GM23338 (cell line): ENCODE results near the gene TOX2. TPM values are rescaled to one million over a fixed set of nuclear protein-coding genes. Genes with fewer than 3 reads are reported as not detected.

Source experiments
- ATAC-seq: fragments of 200-7000 bp; cut with Tn5 transposase; 3 replicates; pipeline ENCODE4 v1.9.1; 2020
- DNase-seq: peaks from one replicate; pipeline ENCODE4 v3.0.0-alpha.2; 2015; ENCODE audit warnings: low spot score
- H2AFZ ChIP-seq: fragments of 200-600 bp; sonication (generic); 2 replicates; pipeline ENCODE4 v1.8.0; 2016; ENCODE audit warnings: antibody characterized with exemption, mild to moderate bottlenecking, moderate library complexity
- H3F3A ChIP-seq: fragments of 200-600 bp; sonication (generic); replicated peaks from 2 replicates; pipeline ENCODE4 v1.8.0; 2017; ENCODE audit warnings: antibody characterized with exemption, mixed run types, low read depth
- H3K27ac ChIP-seq: fragments of 200-600 bp; sonication (generic); 2 replicates; pipeline ENCODE4 v1.6.1; 2016; ENCODE audit warnings: low read depth
- H3K27me3 ChIP-seq: fragments of 200-600 bp; sonication (generic); 2 replicates; pipeline ENCODE4 v1.8.0; 2016; ENCODE audit warnings: mild to moderate bottlenecking, mixed run types, moderate library complexity; ENCODE audit not compliant: insufficient read depth
- H3K36me3 ChIP-seq: fragments of 200-600 bp; sonication (generic); 2 replicates; pipeline ENCODE4 v1.8.0; 2016; ENCODE audit warnings: mild to moderate bottlenecking; ENCODE audit not compliant: insufficient read depth
- H3K4me1 ChIP-seq: fragments of 200-600 bp; sonication (generic); 2 replicates; pipeline ENCODE4 v1.8.0; 2016; ENCODE audit warnings: mild to moderate bottlenecking, moderate library complexity; ENCODE audit not compliant: insufficient read depth
- H3K4me2 ChIP-seq: fragments of 200-600 bp; sonication (generic); 2 replicates; pipeline ENCODE4 v1.7.1; 2017; ENCODE audit warnings: mixed run types
- H3K4me3 ChIP-seq: fragments of 200-600 bp; sonication (generic); 2 replicates; pipeline ENCODE4 v1.6.1; 2016; ENCODE audit warnings: mixed run types
- H3K79me2 ChIP-seq: fragments of 200-600 bp; sonication (generic); replicated peaks from 2 replicates; pipeline ENCODE4 v1.8.0; 2017; ENCODE audit warnings: mild to moderate bottlenecking; ENCODE audit not compliant: insufficient read depth
- H3K9me2 ChIP-seq: fragments of 200-600 bp; sonication (generic); 2 replicates; pipeline ENCODE4 v1.8.0; 2017; ENCODE audit not compliant: insufficient read depth
- H4K20me1 ChIP-seq: fragments of 200-600 bp; sonication (generic); replicated peaks from 2 replicates; pipeline ENCODE4 v1.8.0; 2017; ENCODE audit warnings: mild to moderate bottlenecking; ENCODE audit not compliant: insufficient read depth
- H3K27ac Mint-ChIP-seq: 2 replicates; pipeline ENCODE4 v1.8.0; 2020; ENCODE audit warnings: inconsistent platforms, mild to moderate bottlenecking, moderate library complexity, mixed read lengths
- H3K27me3 Mint-ChIP-seq: 3 replicates; pipeline ENCODE4 v1.8.0; 2022; ENCODE audit warnings: low read depth, mild to moderate bottlenecking, moderate library complexity, mixed read lengths, inconsistent platforms; ENCODE audit not compliant: insufficient read depth, poor library complexity
- H3K36me3 Mint-ChIP-seq: 3 replicates; pipeline ENCODE4 v1.8.0; 2021; ENCODE audit warnings: low read depth, mild to moderate bottlenecking, inconsistent platforms, moderate library complexity, mixed read lengths
- H3K4me1 Mint-ChIP-seq: 3 replicates; pipeline ENCODE4 v1.8.0; 2020; ENCODE audit warnings: mild to moderate bottlenecking, inconsistent platforms, mixed read lengths
- H3K4me3 Mint-ChIP-seq: 3 replicates; pipeline ENCODE4 v1.8.0; 2021; ENCODE audit warnings: moderate library complexity, mild to moderate bottlenecking, inconsistent platforms, mixed read lengths
- H3K9me3 Mint-ChIP-seq: 3 replicates; pipeline ENCODE4 v1.8.0; 2020; ENCODE audit warnings: moderate library complexity, mild to moderate bottlenecking, inconsistent platforms, mixed read lengths
- CREB1 ChIP-seq: fragments of 250-450 bp; sonication (Bioruptor Pico); IDR thresholded peaks from 2 replicates; pipeline ENCODE4 v1.5.0; 2020; ENCODE audit warnings: low read depth, mild to moderate bottlenecking, moderate library complexity
- ETS1 ChIP-seq: IDR thresholded peaks from 2 replicates; pipeline ENCODE4 v1.6.1; 2016; ENCODE audit warnings: antibody characterized with exemption
- EZH2 ChIP-seq: fragments of 200-600 bp; sonication (generic); IDR thresholded peaks from one replicate; pipeline ENCODE4 v1.8.0; 2017; ENCODE audit warnings: antibody characterized with exemption, mild to moderate bottlenecking, low read depth; ENCODE audit not compliant: unreplicated experiment
- EZH2phosphoT487 ChIP-seq: fragments of 200-600 bp; sonication (generic); IDR thresholded peaks from one replicate; pipeline ENCODE4 v1.8.1; 2018; ENCODE audit warnings: antibody characterized with exemption; ENCODE audit not compliant: unreplicated experiment
- JUNB ChIP-seq: IDR thresholded peaks from one replicate; pipeline ENCODE4 v1.6.1; 2016; ENCODE audit warnings: antibody characterized with exemption; ENCODE audit not compliant: unreplicated experiment
- REST ChIP-seq: IDR thresholded peaks from one replicate; pipeline ENCODE4 v1.6.1; 2018; ENCODE audit warnings: antibody characterized with exemption; ENCODE audit not compliant: unreplicated experiment
- STAT1 ChIP-seq: IDR thresholded peaks from one replicate; pipeline ENCODE4 v1.6.1; 2016; ENCODE audit warnings: antibody characterized with exemption; ENCODE audit not compliant: unreplicated experiment
- ZNF331 ChIP-seq: fragments of 250-450 bp; sonication (Bioruptor Pico); IDR thresholded peaks from 2 replicates; pipeline ENCODE4 v1.5.0; 2020; ENCODE audit warnings: low read depth, mild to moderate bottlenecking, moderate library complexity
- polyA plus RNA-seq: library from polyadenylated mRNA; unstranded; fragments of >200 nt; fragmentation: Nextera tagmentation; extraction: Ambion mirVana; gene quantifications from 2 replicates; pipeline ENCODE4 v1.2.1, GENCODE V29; 2016
- total RNA-seq: library from RNA; depleted of rRNA; stranded (reverse); fragments of >200 nt; shearing (Covaris generic); gene quantifications from 2 replicates; pipeline ENCODE4 v1.2.3, GENCODE V29; 2014
- TF ChIP-seq, protein P1 (sequence below), 2 experiments: fragments of 200-600 bp in 1 of 2; sonication (generic) in 1 of 2; conservative IDR thresholded peaks; 2 replicates each; pipeline versions ENCODE4 v1.5.1 to v1.6.1; 2016 to 2017; ENCODE audit warnings: antibody characterized with exemption in 2 of 2, low read depth in 2 of 2, mild to moderate bottlenecking in 2 of 2, moderate library complexity in 1 of 2

TOX2 gene
- total and polyA plus RNA-seq, 2 experiments from 2014 or later = 1.4 to 1.5 TPM

- TF ChIP-seq REST (no peak), EZH2phosphoT487 (no peak), EZH2 (no peak)
Observed at GRCh38 chr20:43962530-43962929, 47.9 kb downstream of the TOX2 start (continued).

GRCh38 chr20:43963233-43963632 is 48.6 kb downstream of the TOX2 start:
- no peak overlapping the region for H3K4me2 ChIP-seq
- H3K79me2 ChIP-seq = no peaks in the 10 kb centered on the region
- H3K27ac ChIP-seq = no peak overlapping the region
- ATAC-seq = no peak
- H3K36me3 Mint-ChIP-seq = no peaks in the 10 kb centered on the region
- peaks cover 11% of the 10 kb centered on the region for H3K27me3 Mint-ChIP-seq
- no peak overlapping the region for H2AFZ ChIP-seq
- H3K9me2 ChIP-seq = 0 out of 2 replicates have a peak, but pooled peaks cover 3% of the 10 kb centered on the region
- peaks cover 30% of the 10 kb centered on the region for H3K4me1 Mint-ChIP-seq
- H3K27ac Mint-ChIP-seq = no peak overlapping the region
- DNase-seq = no peak
- H3K4me3 Mint-ChIP-seq = no peak overlapping the region
- no peaks in the 10 kb centered on the region for H3K36me3 ChIP-seq
- no peaks in the 10 kb centered on the region for H4K20me1 ChIP-seq
- H3F3A ChIP-seq = no peaks in the 10 kb centered on the region
- no peak overlapping the region for H3K4me3 ChIP-seq
- H3K27me3 ChIP-seq = 0 out of 2 replicates have a peak, but pooled peaks cover 7% of the 10 kb centered on the region
- H3K4me1 ChIP-seq = peaks cover 21% of the 10 kb centered on the region
- no peaks in the 10 kb centered on the region for H3K9me3 Mint-ChIP-seq
- TF ChIP-seq ZNF331 (no peak), JUNB (no peak), CREB1 (no peak), REST (no peak), ETS1 (no peak), EZH2phosphoT487 (no peak), STAT1 (no peak)
- TF ChIP-seq, protein P1, sequence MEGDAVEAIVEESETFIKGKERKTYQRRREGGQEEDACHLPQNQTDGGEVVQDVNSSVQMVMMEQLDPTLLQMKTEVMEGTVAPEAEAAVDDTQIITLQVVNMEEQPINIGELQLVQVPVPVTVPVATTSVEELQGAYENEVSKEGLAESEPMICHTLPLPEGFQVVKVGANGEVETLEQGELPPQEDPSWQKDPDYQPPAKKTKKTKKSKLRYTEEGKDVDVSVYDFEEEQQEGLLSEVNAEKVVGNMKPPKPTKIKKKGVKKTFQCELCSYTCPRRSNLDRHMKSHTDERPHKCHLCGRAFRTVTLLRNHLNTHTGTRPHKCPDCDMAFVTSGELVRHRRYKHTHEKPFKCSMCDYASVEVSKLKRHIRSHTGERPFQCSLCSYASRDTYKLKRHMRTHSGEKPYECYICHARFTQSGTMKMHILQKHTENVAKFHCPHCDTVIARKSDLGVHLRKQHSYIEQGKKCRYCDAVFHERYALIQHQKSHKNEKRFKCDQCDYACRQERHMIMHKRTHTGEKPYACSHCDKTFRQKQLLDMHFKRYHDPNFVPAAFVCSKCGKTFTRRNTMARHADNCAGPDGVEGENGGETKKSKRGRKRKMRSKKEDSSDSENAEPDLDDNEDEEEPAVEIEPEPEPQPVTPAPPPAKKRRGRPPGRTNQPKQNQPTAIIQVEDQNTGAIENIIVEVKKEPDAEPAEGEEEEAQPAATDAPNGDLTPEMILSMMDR (conservative IDR thresholded peaks at IDR 0.05; ENCODE audit: low read depth in 2 of 2) = no peak
